ENCODE data around the gene QPCTL.

QPCTL gene

DNA sequence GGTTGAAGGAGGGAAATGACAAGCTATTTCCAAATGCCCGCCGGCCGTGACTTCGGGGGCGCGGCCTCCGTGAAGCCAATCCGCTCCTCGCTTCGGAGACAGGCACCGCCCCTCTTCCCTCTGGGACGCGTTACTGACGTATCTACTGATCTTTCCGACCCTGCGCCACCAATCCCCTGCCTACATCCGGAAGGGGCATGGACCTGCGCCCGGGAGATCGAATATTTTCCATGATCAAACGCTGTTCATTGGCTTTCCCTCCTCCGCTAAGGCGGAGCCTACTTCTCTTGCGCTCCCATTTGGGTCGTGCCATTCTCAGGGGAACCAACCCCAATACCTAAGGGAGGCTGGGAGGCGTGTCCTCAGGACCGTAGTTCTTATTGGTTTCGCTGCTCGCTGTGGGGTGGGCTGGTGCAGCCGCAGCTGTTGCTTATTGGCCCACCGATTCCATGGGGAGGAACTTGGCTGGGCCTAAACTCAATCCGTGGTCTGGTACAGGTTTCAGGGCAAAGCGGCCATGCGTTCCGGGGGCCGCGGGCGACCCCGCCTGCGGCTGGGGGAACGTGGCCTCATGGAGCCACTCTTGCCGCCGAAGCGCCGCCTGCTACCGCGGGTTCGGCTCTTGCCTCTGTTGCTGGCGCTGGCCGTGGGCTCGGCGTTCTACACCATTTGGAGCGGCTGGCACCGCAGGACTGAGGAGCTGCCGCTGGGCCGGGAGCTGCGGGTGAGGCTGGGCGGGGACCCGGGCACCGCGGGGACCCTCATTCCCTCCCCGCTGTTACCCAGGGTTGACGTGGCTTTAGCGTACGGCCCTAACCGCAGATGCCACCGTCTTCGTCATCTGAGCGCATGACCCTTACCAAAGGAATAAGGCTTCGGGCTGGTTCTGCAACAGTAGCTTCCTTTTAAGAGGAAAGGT, at the start of gene QPCTL:
Gene QPCTL (plus strand): TSS at position 480 of the 919 bp plus-strand sequence. CDS start 38 bp downstream, at position 518.
- no peaks in the 10 kb centered on the region for H3K27me3 ChIP-seq (ENCODE audit: insufficient read depth, low read length)
- H3K4me1 ChIP-seq (ENCODE audit: insufficient read depth, low read length) = peaks cover 3% of the 10 kb centered on the region
- H3K36me3 ChIP-seq (ENCODE audit: insufficient read depth, low read depth, low read length) = peaks cover 43% of the 10 kb centered on the region
- H3K4me3 ChIP-seq (ENCODE audit: low read length) = peak within 1 kb of the TSS; percentile 96
- peak within 1 kb of the TSS; percentile 98 for H3K9ac ChIP-seq (ENCODE audit: low read depth, low read length)
- no peaks in the 10 kb centered on the region for H3K9me3 ChIP-seq (ENCODE audit: insufficient read depth, low read depth, low read length)
- H3K27ac ChIP-seq (ENCODE audit: low read length) = peak within 1 kb of the TSS; percentile 70

GRCh38 chr19:45643024-45643926, 49.2 kb upstream of the QPCTL start:
- Histone ChIP-seq H3K27ac (ENCODE audit: low read length) (no peak overlapping the region), H3K9ac (ENCODE audit: low read depth, low read length) (peak overlapping the region; percentile 31; the same call in 1 of the 2 replicates)

GRCh38 chr19:45643927-45644771, 48.3 kb upstream of the QPCTL start:
- Histone ChIP-seq H3K4me3 (ENCODE audit: low read length) (peak overlapping the region; percentile 78; the same call in 1 of the 2 replicates), H3K9me3 (ENCODE audit: insufficient read depth, low read depth, low read length) (no peaks in the 10 kb centered on the region), H3K9ac (ENCODE audit: low read depth, low read length) (no peak overlapping the region), H3K36me3 (ENCODE audit: insufficient read depth, low read depth, low read length) (no peaks in the 10 kb centered on the region), H3K27ac (ENCODE audit: low read length) (no peak overlapping the region), H3K4me1 (ENCODE audit: insufficient read depth, low read length) (peaks cover 6% of the 10 kb centered on the region; the same call in 1 of the 2 replicates), H3K27me3 (ENCODE audit: insufficient read depth, low read length) (peaks cover 18% of the 10 kb centered on the region; the same call in 1 of the 2 replicates)

More at GRCh38 chr19:45643024-45643926, 49.2 kb upstream of the QPCTL start:
- peaks cover 18% of the 10 kb centered on the region; the same call in 1 of the 2 replicates for H3K27me3 ChIP-seq (ENCODE audit: insufficient read depth, low read length)
- H3K9me3 ChIP-seq (ENCODE audit: insufficient read depth, low read depth, low read length) = no peaks in the 10 kb centered on the region
- peak overlapping the region; percentile 78 for H3K4me3 ChIP-seq (ENCODE audit: low read length)
- H3K36me3 ChIP-seq (ENCODE audit: insufficient read depth, low read depth, low read length) = no peaks in the 10 kb centered on the region
- peaks cover 10% of the 10 kb centered on the region; the same call in 1 of the 2 replicates for H3K4me1 ChIP-seq (ENCODE audit: insufficient read depth, low read length)

DNA sequence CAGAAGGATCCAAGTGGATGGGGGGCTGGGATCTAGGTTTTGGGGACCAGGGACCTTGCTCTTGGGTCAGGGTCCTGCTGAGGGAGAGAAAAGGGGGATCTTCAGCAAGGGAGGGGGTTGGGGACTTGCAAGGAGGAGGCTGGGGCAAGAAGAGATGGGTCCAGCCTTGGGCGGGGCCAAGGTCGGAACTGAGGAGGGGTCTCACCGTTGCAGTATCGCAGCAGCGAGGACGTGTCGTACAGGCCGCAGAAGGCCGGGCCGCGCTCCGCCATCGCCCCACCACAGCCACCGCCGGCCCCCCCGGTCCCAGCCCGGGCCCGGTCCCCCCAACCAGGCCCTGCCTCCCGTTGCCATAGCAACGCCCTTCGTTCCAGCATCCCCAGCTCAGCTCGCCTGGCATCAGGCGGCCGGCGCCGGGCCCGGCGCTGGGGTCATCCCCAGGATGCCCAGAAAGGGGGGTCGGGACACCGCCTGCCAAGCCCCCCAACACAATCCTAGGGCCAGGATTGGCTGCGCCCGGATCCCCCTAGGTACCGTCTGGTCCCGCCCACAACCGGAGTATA, 47.3 kb upstream of the QPCTL start:
- Histone ChIP-seq H3K36me3 (ENCODE audit: insufficient read depth, low read depth, low read length) (no peaks in the 10 kb centered on the region), H3K27ac (ENCODE audit: low read length) (no peak overlapping the region), H3K4me3 (ENCODE audit: low read length) (peak overlapping the region; percentile 63; the same call in 1 of the 2 replicates), H3K4me1 (ENCODE audit: insufficient read depth, low read length) (peaks cover 6% of the 10 kb centered on the region; the same call in 1 of the 2 replicates), H3K9me3 (ENCODE audit: insufficient read depth, low read depth, low read length) (no peaks in the 10 kb centered on the region), H3K9ac (ENCODE audit: low read depth, low read length) (no peak overlapping the region), H3K27me3 (ENCODE audit: insufficient read depth, low read length) (peaks cover 18% of the 10 kb centered on the region; the same call in 1 of the 2 replicates)

DNA sequence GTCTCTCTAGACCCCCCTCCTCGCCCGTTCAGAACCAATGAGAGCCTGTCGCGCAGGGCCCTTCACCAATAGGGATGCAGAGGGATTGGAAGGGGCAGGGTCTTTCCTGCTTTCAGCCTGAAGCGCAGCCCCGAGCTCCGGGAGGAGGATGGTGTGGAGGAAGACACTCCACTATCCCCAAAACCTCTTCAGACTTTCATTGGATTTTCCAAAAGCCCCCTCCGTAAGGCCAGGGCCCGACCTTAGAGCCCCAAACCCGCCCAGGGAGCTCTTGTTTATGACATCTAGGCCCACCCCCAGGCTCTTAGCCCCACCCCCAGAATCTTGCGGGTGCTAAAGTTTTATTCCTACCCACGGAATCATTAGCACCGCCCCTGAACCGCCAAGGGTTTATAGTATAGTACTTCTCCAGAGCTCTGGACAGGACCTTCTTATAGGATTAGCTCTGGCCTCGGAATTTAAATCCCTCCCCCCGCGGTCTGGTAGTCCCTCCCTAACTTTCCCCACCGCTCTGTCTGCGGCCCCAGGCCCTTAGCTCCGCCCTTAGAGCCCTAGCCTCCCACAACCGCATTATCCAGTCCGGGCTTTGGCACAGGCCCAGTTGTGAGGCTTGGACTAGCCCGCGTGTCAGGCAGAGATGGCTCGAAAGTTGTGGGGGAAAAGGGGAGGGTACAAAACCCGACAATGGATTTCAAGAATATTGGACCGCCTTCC, 46.7 kb upstream of the QPCTL start:
- Histone ChIP-seq H3K4me1 (ENCODE audit: insufficient read depth, low read length) (peaks cover 6% of the 10 kb centered on the region; the same call in 1 of the 2 replicates), H3K36me3 (ENCODE audit: insufficient read depth, low read depth, low read length) (no peaks in the 10 kb centered on the region), H3K27me3 (ENCODE audit: insufficient read depth, low read length) (peaks cover 18% of the 10 kb centered on the region; the same call in 1 of the 2 replicates), H3K27ac (ENCODE audit: low read length) (no peak overlapping the region), H3K4me3 (ENCODE audit: low read length) (peak overlapping the region; percentile 63; the same call in 1 of the 2 replicates), H3K9me3 (ENCODE audit: insufficient read depth, low read depth, low read length) (no peaks in the 10 kb centered on the region), H3K9ac (ENCODE audit: low read depth, low read length) (no peak overlapping the region)

DNA sequence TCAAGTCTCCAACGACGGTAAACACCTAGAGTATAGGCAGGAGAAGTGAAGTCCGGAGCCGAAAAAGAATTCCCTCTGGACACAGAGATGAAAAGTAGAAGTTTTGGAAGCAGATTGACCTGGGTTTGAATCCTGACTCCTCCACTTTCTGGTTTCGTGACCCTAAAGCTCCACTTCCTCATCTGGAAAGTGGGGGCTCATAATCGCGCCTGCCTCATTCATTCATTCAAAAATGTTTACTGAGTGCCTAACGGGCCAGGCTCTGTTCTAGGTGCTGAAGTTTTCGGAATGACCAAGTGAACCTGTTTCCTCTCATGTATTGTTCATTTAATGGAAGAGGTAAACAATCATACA, 46.1 kb upstream of the QPCTL start:
- Histone ChIP-seq H3K27ac (ENCODE audit: low read length) (no peak overlapping the region), H3K4me1 (ENCODE audit: insufficient read depth, low read length) (peaks cover 6% of the 10 kb centered on the region; the same call in 1 of the 2 replicates), H3K9ac (ENCODE audit: low read depth, low read length) (no peak overlapping the region), H3K36me3 (ENCODE audit: insufficient read depth, low read depth, low read length) (no peaks in the 10 kb centered on the region), H3K9me3 (ENCODE audit: insufficient read depth, low read depth, low read length) (no peaks in the 10 kb centered on the region), H3K27me3 (ENCODE audit: insufficient read depth, low read length) (peaks cover 18% of the 10 kb centered on the region; the same call in 1 of the 2 replicates), H3K4me3 (ENCODE audit: low read length) (peak overlapping the region; percentile 63; the same call in 1 of the 2 replicates)

- Histone ChIP-seq H3K27ac (ENCODE audit: low read length) (no peak overlapping the region), H3K4me1 (ENCODE audit: insufficient read depth, low read length) (no peaks in the 10 kb centered on the region), H3K9me3 (ENCODE audit: insufficient read depth, low read depth, low read length) (no peaks in the 10 kb centered on the region), H3K36me3 (ENCODE audit: insufficient read depth, low read depth, low read length) (no peaks in the 10 kb centered on the region), H3K4me3 (ENCODE audit: low read length) (no peak overlapping the region), H3K9ac (ENCODE audit: low read depth, low read length) (no peak overlapping the region), H3K27me3 (ENCODE audit: insufficient read depth, low read length) (no peaks in the 10 kb centered on the region)
Observed at GRCh38 chr19:45650722-45651121, 41.7 kb upstream of the QPCTL start.

DNA sequence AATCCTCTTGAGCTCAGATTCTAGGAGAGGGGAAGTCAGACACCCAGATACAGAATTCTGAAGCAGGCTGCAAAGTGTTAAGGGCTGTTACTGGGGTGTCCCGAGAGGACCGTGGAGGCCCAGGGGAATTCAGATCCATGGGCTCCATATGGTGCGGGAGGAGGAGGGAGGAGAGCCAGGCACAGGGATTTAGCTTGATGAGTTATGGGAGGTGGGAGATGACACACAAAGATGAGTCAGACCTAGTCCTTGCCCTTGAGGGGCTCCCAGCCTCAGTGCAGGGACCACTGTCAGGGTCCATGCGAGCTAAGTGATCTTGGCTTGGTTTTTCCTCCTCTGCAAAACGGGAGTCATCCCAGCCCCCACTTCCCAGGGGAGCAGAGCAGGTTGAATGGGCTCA, 38.8 kb upstream of the QPCTL start:
- Histone ChIP-seq H3K9ac (ENCODE audit: low read depth, low read length) (no peak overlapping the region), H3K36me3 (ENCODE audit: insufficient read depth, low read depth, low read length) (no peaks in the 10 kb centered on the region), H3K4me1 (ENCODE audit: insufficient read depth, low read length) (no peaks in the 10 kb centered on the region), H3K27me3 (ENCODE audit: insufficient read depth, low read length) (no peaks in the 10 kb centered on the region), H3K9me3 (ENCODE audit: insufficient read depth, low read depth, low read length) (no peaks in the 10 kb centered on the region), H3K4me3 (ENCODE audit: low read length) (no peak overlapping the region), H3K27ac (ENCODE audit: low read length) (no peak overlapping the region)

GRCh38 chr19:45655073-45655472, 37.4 kb upstream of the QPCTL start:
- H3K36me3 ChIP-seq (ENCODE audit: insufficient read depth, low read depth, low read length) = no peaks in the 10 kb centered on the region
- H3K27me3 ChIP-seq (ENCODE audit: insufficient read depth, low read length) = no peaks in the 10 kb centered on the region; the same call in 1 of the 2 replicates
- H3K4me3 ChIP-seq (ENCODE audit: low read length) = no peak overlapping the region
- no peak overlapping the region for H3K27ac ChIP-seq (ENCODE audit: low read length)
- H3K4me1 ChIP-seq (ENCODE audit: insufficient read depth, low read length) = no peaks in the 10 kb centered on the region
- H3K9ac ChIP-seq (ENCODE audit: low read depth, low read length) = no peak overlapping the region
- no peaks in the 10 kb centered on the region for H3K9me3 ChIP-seq (ENCODE audit: insufficient read depth, low read depth, low read length)

- Histone ChIP-seq H3K9me3 (ENCODE audit: insufficient read depth, low read depth, low read length) (no peaks in the 10 kb centered on the region), H3K27ac (ENCODE audit: low read length) (no peak overlapping the region), H3K9ac (ENCODE audit: low read depth, low read length) (no peak overlapping the region), H3K4me3 (ENCODE audit: low read length) (no peak overlapping the region), H3K4me1 (ENCODE audit: insufficient read depth, low read length) (no peaks in the 10 kb centered on the region), H3K36me3 (ENCODE audit: insufficient read depth, low read depth, low read length) (no peaks in the 10 kb centered on the region), H3K27me3 (ENCODE audit: insufficient read depth, low read length) (no peaks in the 10 kb centered on the region; the same call in 1 of the 2 replicates)
Observed at GRCh38 chr19:45657520-45658167, 34.8 kb upstream of the QPCTL start.
